Effector CD8-positive, alpha-beta T cell (primary cell): Measurements from ENCODE around the gene CRTC3.
"Not testable (repeated sequence)": the region's sequence is repeated elsewhere in the genome, so short reads cannot be mapped to it uniquely, and the experiment has no call there.

Source experiments
- DNase-seq: peaks from one replicate; lab custom pipeline; 2025; lab: John Stamatoyannopoulos, UW

CRTC3 gene

GRCh38 chr15:90520365-90520764 is 9.4 kb upstream of the CRTC3 start:
- DNase-seq = no peak

- no peak for DNase-seq
These were observed 6.3 kb upstream of the CRTC3 start for GRCh38 chr15:90523373-90523772.

- not testable (repeated sequence) for DNase-seq
These were observed 5.5 kb upstream of the CRTC3 start for GRCh38 chr15:90524018-90524803.

- DNase-seq = no peak
These were observed 732 bp upstream of the CRTC3 start for GRCh38 chr15:90529011-90529370.

- DNase-seq = peak; percentile 1
These were observed 728 bp downstream of the CRTC3 start for GRCh38 chr15:90530250-90531051.

GRCh38 chr15:90531147-90531546 is 1.4 kb downstream of the CRTC3 start:
- no peak for DNase-seq

- no peak for DNase-seq
These were observed 5.5 kb downstream of the CRTC3 start for GRCh38 chr15:90535254-90535653.

- no peak for DNase-seq
These were observed 10.1 kb downstream of the CRTC3 start for GRCh38 chr15:90539789-90540188.

- DNase-seq = no peak
These were observed 11.0 kb downstream of the CRTC3 start for GRCh38 chr15:90540768-90541167.

- DNase-seq = no peak
These were observed 15.4 kb downstream of the CRTC3 start for GRCh38 chr15:90545095-90545494.

GRCh38 chr15:90547540-90547939 is 17.8 kb downstream of the CRTC3 start:
- no peak for DNase-seq

GRCh38 chr15:90550919-90551318 is 21.2 kb downstream of the CRTC3 start:
- no peak for DNase-seq

- DNase-seq = no peak
These were observed 22.6 kb downstream of the CRTC3 start for GRCh38 chr15:90552162-90552928.

- DNase-seq = no peak
These were observed 23.1 kb downstream of the CRTC3 start for GRCh38 chr15:90552929-90553211.

GRCh38 chr15:90553248-90553745 is 23.6 kb downstream of the CRTC3 start:
- no peak for DNase-seq

GRCh38 chr15:90557186-90558084 is 27.7 kb downstream of the CRTC3 start:
- DNase-seq = no peak

GRCh38 chr15:90558171-90558573 is 28.4 kb downstream of the CRTC3 start:
- DNase-seq = no peak

GRCh38 chr15:90559119-90559518 is 29.4 kb downstream of the CRTC3 start:
- DNase-seq = no peak

- no peak for DNase-seq
These were observed 30.6 kb downstream of the CRTC3 start for GRCh38 chr15:90560229-90560776.

- DNase-seq = no peak
These were observed 31.9 kb downstream of the CRTC3 start for GRCh38 chr15:90561344-90562244.
